KOPT-K1 (cell line): Measurements from ENCODE around the gene RAF1.
"Not testable (repeated sequence)": the region's sequence is repeated elsewhere in the genome, so short reads cannot be mapped to it uniquely, and the experiment has no call there.

Experiments used
- H3K27ac ChIP-seq: fragments of 200-600 bp; sonication (generic); 2 replicates; pipeline ENCODE4 v1.5.1; 2016; ENCODE audit warnings: antibody characterized with exemption, mild to moderate bottlenecking, low read depth, low read length; ENCODE audit not compliant: poor library complexity, severe bottlenecking
- H3K36me3 ChIP-seq: fragments of 200-600 bp; sonication (generic); 2 replicates; pipeline ENCODE4 v1.5.1; 2017; ENCODE audit warnings: antibody characterized with exemption, mild to moderate bottlenecking, low read length, moderate library complexity; ENCODE audit not compliant: insufficient read depth
- H3K9me3 ChIP-seq: fragments of 200-600 bp; sonication (generic); 2 replicates; pipeline ENCODE4 v1.5.1; 2017; ENCODE audit warnings: antibody characterized with exemption, low read length, mild to moderate bottlenecking; ENCODE audit not compliant: insufficient read depth, poor library complexity, severe bottlenecking

Gene RAF1

GRCh38 chr3:12633108-12633507 is 30.8 kb downstream of the RAF1 start:
- no peaks in the 10 kb centered on the region for H3K9me3 ChIP-seq
- H3K36me3 ChIP-seq = peaks cover 3% of the 10 kb centered on the region; the same call in 1 of the 2 replicates
- no peak overlapping the region for H3K27ac ChIP-seq

GRCh38 chr3:12632523-12632922 is 31.4 kb downstream of the RAF1 start:
- no peak overlapping the region for H3K27ac ChIP-seq
- H3K36me3 ChIP-seq = no peaks in the 10 kb centered on the region; the same call in 1 of the 2 replicates
- no peaks in the 10 kb centered on the region for H3K9me3 ChIP-seq

GRCh38 chr3:12630843-12631242 is 33.1 kb downstream of the RAF1 start:
- H3K36me3 ChIP-seq, H3K9me3 ChIP-seq, H3K27ac ChIP-seq: not testable (repeated sequence)

- no peak overlapping the region for H3K27ac ChIP-seq
- H3K36me3 ChIP-seq = no peaks in the 10 kb centered on the region; the same call in 1 of the 2 replicates
- no peaks in the 10 kb centered on the region for H3K9me3 ChIP-seq
These were observed 33.6 kb downstream of the RAF1 start for GRCh38 chr3:12630292-12630691.

- Histone ChIP-seq H3K36me3 (no peaks in the 10 kb centered on the region), H3K9me3 (no peaks in the 10 kb centered on the region), H3K27ac (no peak overlapping the region)
These were observed 34.4 kb downstream of the RAF1 start for GRCh38 chr3:12629560-12629959.

- Histone ChIP-seq H3K36me3 (no peaks in the 10 kb centered on the region), H3K27ac (no peak overlapping the region), H3K9me3 (no peaks in the 10 kb centered on the region)
These were observed 35.1 kb downstream of the RAF1 start for GRCh38 chr3:12628813-12629212.

GRCh38 chr3:12627370-12627769 is 36.5 kb downstream of the RAF1 start:
- no peaks in the 10 kb centered on the region for H3K9me3 ChIP-seq
- H3K36me3 ChIP-seq = no peaks in the 10 kb centered on the region
- no peak overlapping the region for H3K27ac ChIP-seq

- H3K27ac ChIP-seq, H3K9me3 ChIP-seq, H3K36me3 ChIP-seq: not testable (repeated sequence)
These were observed 39.0 kb downstream of the RAF1 start for GRCh38 chr3:12624964-12625363.

GRCh38 chr3:12624056-12624455 is 39.9 kb downstream of the RAF1 start:
- no peak overlapping the region for H3K27ac ChIP-seq
- no peaks in the 10 kb centered on the region for H3K9me3 ChIP-seq
- no peaks in the 10 kb centered on the region for H3K36me3 ChIP-seq

- peaks cover 15% of the 10 kb centered on the region for H3K36me3 ChIP-seq
- no peak overlapping the region for H3K27ac ChIP-seq
- no peaks in the 10 kb centered on the region for H3K9me3 ChIP-seq
These were observed 41.6 kb downstream of the RAF1 start for GRCh38 chr3:12622335-12622734.

GRCh38 chr3:12620729-12621128 is 43.2 kb downstream of the RAF1 start:
- peaks cover 30% of the 10 kb centered on the region for H3K36me3 ChIP-seq
- H3K27ac ChIP-seq = no peak overlapping the region
- no peaks in the 10 kb centered on the region for H3K9me3 ChIP-seq

GRCh38 chr3:12620305-12620704 is 43.6 kb downstream of the RAF1 start:
- Histone ChIP-seq H3K9me3 (no peaks in the 10 kb centered on the region), H3K36me3 (peaks cover 34% of the 10 kb centered on the region), H3K27ac (no peak overlapping the region)

- H3K36me3 ChIP-seq = peaks cover 48% of the 10 kb centered on the region
- no peak overlapping the region for H3K27ac ChIP-seq
- H3K9me3 ChIP-seq = no peaks in the 10 kb centered on the region
These were observed 45.5 kb downstream of the RAF1 start for GRCh38 chr3:12618426-12618825.

- Histone ChIP-seq H3K9me3 (no peaks in the 10 kb centered on the region), H3K36me3 (peaks cover 69% of the 10 kb centered on the region), H3K27ac (no peak overlapping the region)
These were observed 48.7 kb downstream of the RAF1 start for GRCh38 chr3:12615266-12615665.

- Histone ChIP-seq H3K36me3 (peaks cover 83% of the 10 kb centered on the region), H3K9me3 (no peaks in the 10 kb centered on the region), H3K27ac (peak overlapping the region; percentile 17)
These were observed 50.7 kb downstream of the RAF1 start for GRCh38 chr3:12613250-12613649.

- no peaks in the 10 kb centered on the region for H3K9me3 ChIP-seq
- H3K27ac ChIP-seq = peak overlapping the region; percentile 17
- H3K36me3 ChIP-seq = peaks cover 83% of the 10 kb centered on the region
These were observed 51.2 kb downstream of the RAF1 start for GRCh38 chr3:12612514-12613226.
